Measurements from ENCODE around the gene RBM18. TPM values are rescaled to one million over a fixed set of nuclear protein-coding genes. Genes with fewer than 3 reads are reported as not detected.

Gene RBM18
- total and polyA plus RNA-seq, 2 experiments from 2014 or later, result 9.3 to 25.5 TPM

DNA sequence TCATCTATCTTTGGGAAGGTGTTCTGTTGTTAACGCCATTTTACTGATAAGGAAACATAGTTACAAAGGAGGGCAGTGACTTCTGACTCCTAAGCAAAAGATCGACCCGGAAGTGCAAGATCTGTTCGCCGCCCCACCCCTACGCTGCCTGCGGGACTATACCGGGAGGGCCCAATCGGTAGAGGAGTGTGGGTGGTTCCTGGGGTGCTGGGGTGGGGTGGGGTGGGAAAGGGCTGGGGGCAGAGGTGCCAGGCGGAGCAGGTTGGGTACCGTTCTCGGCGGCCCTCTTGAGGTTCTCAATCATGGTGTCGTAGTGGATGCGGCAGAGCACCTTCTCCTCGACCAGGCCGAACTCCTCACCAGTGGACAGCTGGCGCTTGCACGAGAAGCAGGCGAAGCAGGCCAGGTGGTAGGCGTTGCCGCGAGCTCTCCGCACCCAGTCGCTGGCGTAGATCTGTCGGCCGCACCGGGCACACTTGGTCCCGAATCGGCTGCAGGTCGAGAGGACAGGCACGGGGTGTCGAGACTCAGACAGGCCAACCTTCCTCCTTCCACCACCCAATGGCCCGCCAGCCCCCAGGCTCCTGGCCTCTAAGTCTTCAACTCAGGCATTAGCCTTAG is 47.7 kb downstream of the RBM18 start:
- DNase-seq (ENCODE audit: low spot score), result peak; percentile 59
- H4K20me1 ChIP-seq (replicated peaks; ENCODE audit: insufficient read depth), result peaks cover under 1% of the 10 kb centered on the region; the same call in 1 of the 2 replicates
- peak overlapping the region; percentile 84 for H3K4me2 ChIP-seq

GRCh38 chr9:122216138-122216797 is 48.4 kb downstream of the RBM18 start:
- Histone ChIP-seq H3K9me2 (ENCODE audit: insufficient read depth) (peaks cover 3% of the 10 kb centered on the region; the same call in 1 of the 2 replicates), H3K79me2 (replicated peaks; ENCODE audit: insufficient read depth) (no peaks in the 10 kb centered on the region), H4K20me1 (replicated peaks; ENCODE audit: insufficient read depth) (no peaks in the 10 kb centered on the region), H3K36me3 (ENCODE audit: insufficient read depth) (no peaks in the 10 kb centered on the region), H3K27me3 (ENCODE audit: insufficient read depth) (peaks cover 97% of the 10 kb centered on the region), H3K4me3 (peak overlapping the region; percentile 54), H3K4me1 (ENCODE audit: insufficient read depth) (peaks cover 41% of the 10 kb centered on the region), H2AFZ (peak overlapping the region; percentile 83), H3K4me2 (peak overlapping the region; percentile 84), H3F3A (replicated peaks; ENCODE audit: low read depth) (peaks cover 21% of the 10 kb centered on the region), H3K27ac (ENCODE audit: low read depth) (no peak overlapping the region)
- Mint-ChIP-seq H3K4me1 (peaks cover 39% of the 10 kb centered on the region), H3K36me3 (ENCODE audit: low read depth) (no peaks in the 10 kb centered on the region), H3K27ac (no peak overlapping the region), H3K4me3 (peak overlapping the region; percentile 69), H3K9me3 (peaks cover 7% of the 10 kb centered on the region), H3K27me3 (ENCODE audit: insufficient read depth, low read depth, poor library complexity) (peaks cover 99% of the 10 kb centered on the region)
- ATAC-seq (no peak), DNase-seq (ENCODE audit: low spot score) (peak; percentile 66)
- TF ChIP-seq EZH2phosphoT487 (IDR thresholded peaks at IDR 0.05; ENCODE audit: unreplicated experiment), result no peak
- no peak for TF ChIP-seq CREB1 (CRISPR knock-in tag; IDR thresholded peaks at IDR 0.05; ENCODE audit: low read depth)
- TF ChIP-seq EZH2 (IDR thresholded peaks at IDR 0.05; ENCODE audit: low read depth, unreplicated experiment), result peak; percentile 73

More for the DNA sequence above, 47.7 kb downstream of the RBM18 start:
- Mint-ChIP-seq H3K27me3 (ENCODE audit: insufficient read depth, low read depth, poor library complexity) (peaks cover 99% of the 10 kb centered on the region), H3K27ac (no peak overlapping the region), H3K9me3 (peaks cover 7% of the 10 kb centered on the region), H3K4me1 (peaks cover 45% of the 10 kb centered on the region), H3K4me3 (peak overlapping the region; percentile 69), H3K36me3 (ENCODE audit: low read depth) (no peaks in the 10 kb centered on the region)
- ATAC-seq, result no peak
- peaks cover 97% of the 10 kb centered on the region for H3K27me3 ChIP-seq (ENCODE audit: insufficient read depth)
- TF ChIP-seq EZH2phosphoT487 (IDR thresholded peaks at IDR 0.05; ENCODE audit: unreplicated experiment) (peak; percentile 84), ZNF114 (CRISPR knock-in tag; IDR thresholded peaks at IDR 0.05) (no peak), NANOG (IDR thresholded peaks at IDR 0.05; ENCODE audit: borderline replicate concordance) (peak; percentile 61; the same call in 1 of the 2 replicates)
- TF ChIP-seq, protein P1, sequence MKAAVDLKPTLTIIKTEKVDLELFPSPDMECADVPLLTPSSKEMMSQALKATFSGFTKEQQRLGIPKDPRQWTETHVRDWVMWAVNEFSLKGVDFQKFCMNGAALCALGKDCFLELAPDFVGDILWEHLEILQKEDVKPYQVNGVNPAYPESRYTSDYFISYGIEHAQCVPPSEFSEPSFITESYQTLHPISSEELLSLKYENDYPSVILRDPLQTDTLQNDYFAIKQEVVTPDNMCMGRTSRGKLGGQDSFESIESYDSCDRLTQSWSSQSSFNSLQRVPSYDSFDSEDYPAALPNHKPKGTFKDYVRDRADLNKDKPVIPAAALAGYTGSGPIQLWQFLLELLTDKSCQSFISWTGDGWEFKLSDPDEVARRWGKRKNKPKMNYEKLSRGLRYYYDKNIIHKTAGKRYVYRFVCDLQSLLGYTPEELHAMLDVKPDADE (IDR thresholded peaks at IDR 0.05), result no peak
- no peaks in the 10 kb centered on the region for H3K79me2 ChIP-seq (replicated peaks; ENCODE audit: insufficient read depth)
- H3K4me1 ChIP-seq (ENCODE audit: insufficient read depth), result peaks cover 47% of the 10 kb centered on the region
- peaks cover 3% of the 10 kb centered on the region; the same call in 1 of the 2 replicates for H3K9me2 ChIP-seq (ENCODE audit: insufficient read depth)
- H2AFZ ChIP-seq, result peak overlapping the region; percentile 90
- no peak overlapping the region for H3K27ac ChIP-seq (ENCODE audit: low read depth)
- H3K36me3 ChIP-seq (ENCODE audit: insufficient read depth), result no peaks in the 10 kb centered on the region
- H3F3A ChIP-seq (replicated peaks; ENCODE audit: low read depth), result peaks cover 21% of the 10 kb centered on the region
- H3K4me3 ChIP-seq, result peak overlapping the region; percentile 54

- Mint-ChIP-seq H3K36me3 (ENCODE audit: low read depth) (no peaks in the 10 kb centered on the region), H3K9me3 (peaks cover 7% of the 10 kb centered on the region), H3K4me3 (no peak overlapping the region), H3K27me3 (ENCODE audit: insufficient read depth, low read depth, poor library complexity) (peaks cover 95% of the 10 kb centered on the region), H3K4me1 (peaks cover 38% of the 10 kb centered on the region), H3K27ac (no peak overlapping the region)
- H3K27me3 ChIP-seq (ENCODE audit: insufficient read depth), result peaks cover 97% of the 10 kb centered on the region
- H3K4me1 ChIP-seq (ENCODE audit: insufficient read depth), result peaks cover 35% of the 10 kb centered on the region
- H2AFZ ChIP-seq, result no peak overlapping the region
- ATAC-seq (no peak), DNase-seq (ENCODE audit: low spot score) (no peak)
- no peak overlapping the region for H3K27ac ChIP-seq (ENCODE audit: low read depth)
- H3K9me2 ChIP-seq (ENCODE audit: insufficient read depth), result peaks cover 3% of the 10 kb centered on the region; the same call in 1 of the 2 replicates
- H4K20me1 ChIP-seq (replicated peaks; ENCODE audit: insufficient read depth), result no peaks in the 10 kb centered on the region
- H3F3A ChIP-seq (replicated peaks; ENCODE audit: low read depth), result peaks cover 21% of the 10 kb centered on the region
- H3K36me3 ChIP-seq (ENCODE audit: insufficient read depth), result no peaks in the 10 kb centered on the region
- H3K4me2 ChIP-seq, result no peak overlapping the region
- no peak overlapping the region for H3K4me3 ChIP-seq
- no peaks in the 10 kb centered on the region for H3K79me2 ChIP-seq (replicated peaks; ENCODE audit: insufficient read depth)
- no peak for TF ChIP-seq JUNB (IDR thresholded peaks at IDR 0.05; ENCODE audit: unreplicated experiment)
- no peak for TF ChIP-seq CTCF (conservative IDR thresholded peaks at IDR 0.05; ENCODE audit: low read depth in 2 of 2)
- TF ChIP-seq, protein P2, sequence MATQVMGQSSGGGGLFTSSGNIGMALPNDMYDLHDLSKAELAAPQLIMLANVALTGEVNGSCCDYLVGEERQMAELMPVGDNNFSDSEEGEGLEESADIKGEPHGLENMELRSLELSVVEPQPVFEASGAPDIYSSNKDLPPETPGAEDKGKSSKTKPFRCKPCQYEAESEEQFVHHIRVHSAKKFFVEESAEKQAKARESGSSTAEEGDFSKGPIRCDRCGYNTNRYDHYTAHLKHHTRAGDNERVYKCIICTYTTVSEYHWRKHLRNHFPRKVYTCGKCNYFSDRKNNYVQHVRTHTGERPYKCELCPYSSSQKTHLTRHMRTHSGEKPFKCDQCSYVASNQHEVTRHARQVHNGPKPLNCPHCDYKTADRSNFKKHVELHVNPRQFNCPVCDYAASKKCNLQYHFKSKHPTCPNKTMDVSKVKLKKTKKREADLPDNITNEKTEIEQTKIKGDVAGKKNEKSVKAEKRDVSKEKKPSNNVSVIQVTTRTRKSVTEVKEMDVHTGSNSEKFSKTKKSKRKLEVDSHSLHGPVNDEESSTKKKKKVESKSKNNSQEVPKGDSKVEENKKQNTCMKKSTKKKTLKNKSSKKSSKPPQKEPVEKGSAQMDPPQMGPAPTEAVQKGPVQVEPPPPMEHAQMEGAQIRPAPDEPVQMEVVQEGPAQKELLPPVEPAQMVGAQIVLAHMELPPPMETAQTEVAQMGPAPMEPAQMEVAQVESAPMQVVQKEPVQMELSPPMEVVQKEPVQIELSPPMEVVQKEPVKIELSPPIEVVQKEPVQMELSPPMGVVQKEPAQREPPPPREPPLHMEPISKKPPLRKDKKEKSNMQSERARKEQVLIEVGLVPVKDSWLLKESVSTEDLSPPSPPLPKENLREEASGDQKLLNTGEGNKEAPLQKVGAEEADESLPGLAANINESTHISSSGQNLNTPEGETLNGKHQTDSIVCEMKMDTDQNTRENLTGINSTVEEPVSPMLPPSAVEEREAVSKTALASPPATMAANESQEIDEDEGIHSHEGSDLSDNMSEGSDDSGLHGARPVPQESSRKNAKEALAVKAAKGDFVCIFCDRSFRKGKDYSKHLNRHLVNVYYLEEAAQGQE (IDR thresholded peaks at IDR 0.05; ENCODE audit: unreplicated experiment), result no peak
- TF ChIP-seq CREB1 (CRISPR knock-in tag; IDR thresholded peaks at IDR 0.05; ENCODE audit: low read depth), result no peak
- TF ChIP-seq, protein P1 (IDR thresholded peaks at IDR 0.05), result no peak
- TF ChIP-seq ZNF114 (CRISPR knock-in tag; IDR thresholded peaks at IDR 0.05), result no peak
- no peak for TF ChIP-seq EZH2 (IDR thresholded peaks at IDR 0.05; ENCODE audit: low read depth, unreplicated experiment)
- TF ChIP-seq EZH2phosphoT487 (IDR thresholded peaks at IDR 0.05; ENCODE audit: unreplicated experiment), result no peak
Measured at GRCh38 chr9:122215663-122216062, 49.0 kb downstream of the RBM18 start.

All from GM23338 (cell line).